ENCODE measurements around the gene EIF4G3. TPM values are rescaled to one million over a fixed set of nuclear protein-coding genes. Genes with fewer than 3 reads are reported as not detected.

EIF4G3 gene
- total and polyA plus RNA-seq, 12 donors, result 13.3 to 50.2 (median 36.1) TPM

GRCh38 chr1:20823845-20824244 is 352.9 kb downstream of the EIF4G3 start:
- Histone ChIP-seq H3K27me3 (no peaks in the 10 kb centered on the region), H3K9me3 (no peaks in the 10 kb centered on the region), H3K36me3 (peaks cover 0 to 94% (median 19%) of the 10 kb centered on the region in 9 donors), H3K4me3 (no peak overlapping the region), H3K4me1 (no peaks in the 10 kb centered on the region), H3K27ac (no peak overlapping the region)
- TF ChIP-seq CTCF (IDR thresholded peaks at IDR 0.05), result no peak
- DNase-seq (no peak), ATAC-seq (no peak)
- intact Hi-C loops (cut with DNase I), result no loop called here

- Histone ChIP-seq H3K4me1 (no peaks in the 10 kb centered on the region), H3K27ac (no peak overlapping the region), H3K27me3 (no peaks in the 10 kb centered on the region), H3K36me3 (peaks cover 0 to 88% (median 19%) of the 10 kb centered on the region in 9 donors), H3K4me3 (no peak overlapping the region), H3K9me3 (no peaks in the 10 kb centered on the region)
- intact Hi-C loops (cut with DNase I), result no loop called here
- ATAC-seq (no peak), DNase-seq (no peak)
- WGBS, 2 donors, result 46 to 47% methylated on average over 2 of the region's 2 CpGs
- no peak for TF ChIP-seq CTCF (IDR thresholded peaks at IDR 0.05)
Measured at GRCh38 chr1:20821466-20821865, 355.2 kb downstream of the EIF4G3 start.

- ATAC-seq (no peak), DNase-seq (no peak)
- no peak overlapping the region for H3K27ac ChIP-seq
- no peaks in the 10 kb centered on the region for H3K27me3 ChIP-seq
- H3K36me3 ChIP-seq, result peaks cover 0 to 73% (median 19%) of the 10 kb centered on the region in 9 donors
- TF ChIP-seq CTCF (IDR thresholded peaks at IDR 0.05), result no peak
- whole genome bisulfite sequencing, 2 donors, result 87 to 93% methylated on average over 5 of the region's 5 CpGs
- no peaks in the 10 kb centered on the region for H3K9me3 ChIP-seq
- H3K4me1 ChIP-seq, result no peaks in the 10 kb centered on the region
- intact Hi-C loops (cut with DNase I), result no loop called here
- no peak overlapping the region for H3K4me3 ChIP-seq
Measured at GRCh38 chr1:20819818-20820217, 356.9 kb downstream of the EIF4G3 start.

GRCh38 chr1:20814534-20814871 is 362.2 kb downstream of the EIF4G3 start:
- ATAC-seq, result no peak

More at GRCh38 chr1:20814534-20814871, 362.2 kb downstream of the EIF4G3 start:
- no peak for DNase-seq
- Histone ChIP-seq H3K4me3 (no peak overlapping the region), H3K27me3 (no peaks in the 10 kb centered on the region), H3K4me1 (no peaks in the 10 kb centered on the region), H3K27ac (no peak overlapping the region), H3K36me3 (peaks cover 0 to 70% (median 7%) of the 10 kb centered on the region in 9 donors), H3K9me3 (no peaks in the 10 kb centered on the region)
- no peak for TF ChIP-seq CTCF (IDR thresholded peaks at IDR 0.05)
- intact Hi-C loops (cut with DNase I), result no loop called here
- no CpG with 5 or more reads among the region's 4 CpGs for WGBS, 2 donors
